Liver (tissue), 9 donors: Measurements from ENCODE around the gene EPHB4. TPM values are rescaled to one million over a fixed set of nuclear protein-coding genes. Genes with fewer than 3 reads are reported as not detected.

Experiments used
- DNase-seq: peaks from one replicate; pipeline ENCODE4 v3.0.0-alpha.2; 2017; ENCODE audit warnings: low spot score
- H3K27ac ChIP-seq, 2 donors: one replicate each; pipeline ENCODE4 v1.7.0; 2013; ENCODE audit warnings: inconsistent platforms in 2 of 2, low read length in 2 of 2, control low read depth in 1 of 2, low read depth in 1 of 2, mild to moderate bottlenecking in 1 of 2
- H3K27me3 ChIP-seq, 4 donors: one replicate each; pipeline versions ENCODE4 v1.6.1 to v1.7.0; 2013; ENCODE audit warnings: low read length in 3 of 4, inconsistent platforms in 1 of 4, mild to moderate bottlenecking in 1 of 4, moderate library complexity in 1 of 4; ENCODE audit not compliant: control insufficient read depth in 4 of 4, insufficient read depth in 4 of 4
- H3K36me3 ChIP-seq, 4 donors: one replicate each; pipeline versions ENCODE4 v1.6.1 to v1.7.0; 2013; ENCODE audit warnings: low read length in 3 of 4, mild to moderate bottlenecking in 3 of 4, low read depth in 1 of 4, moderate library complexity in 1 of 4; ENCODE audit not compliant: control insufficient read depth in 4 of 4, insufficient read depth in 3 of 4
- H3K4me1 ChIP-seq, 4 donors: one replicate each; pipeline versions ENCODE4 v1.6.1 to v1.7.0; 2013; ENCODE audit warnings: low read length in 3 of 4, mild to moderate bottlenecking in 3 of 4, moderate library complexity in 1 of 4; ENCODE audit not compliant: control insufficient read depth in 4 of 4, insufficient read depth in 4 of 4
- H3K4me3 ChIP-seq, 3 donors: one replicate each; pipeline versions ENCODE4 v1.6.1 to v1.7.0; 2013; ENCODE audit warnings: low read length in 3 of 3, control low read depth in 1 of 3, low read depth in 1 of 3, mild to moderate bottlenecking in 1 of 3
- H3K9ac ChIP-seq, 2 donors: one replicate each; pipeline ENCODE4 v1.7.0; 2013; ENCODE audit warnings: low read length in 2 of 2, mild to moderate bottlenecking in 2 of 2, moderate library complexity in 2 of 2, control low read depth in 1 of 2, low read depth in 1 of 2
- H3K9me3 ChIP-seq, 4 donors: one replicate each; pipeline versions ENCODE4 v1.6.1 to v1.7.0; 2013; ENCODE audit warnings: low read length in 3 of 4; ENCODE audit not compliant: control insufficient read depth in 4 of 4
- ATF3 ChIP-seq: IDR thresholded peaks from 2 replicates; pipeline ENCODE4 v1.6.1; 2016; ENCODE audit warnings: antibody characterized with exemption
- CTCF ChIP-seq: fragments of 150-350 bp; IDR thresholded peaks from 2 replicates; pipeline ENCODE4 v1.5.1; 2017; ENCODE audit warnings: improper control_type of control experiment, low read depth, low read length; ENCODE audit not compliant: missing input control
- EGR1 ChIP-seq, 2 donors: IDR thresholded peaks; 2 replicates each; pipeline ENCODE4 v1.6.1; 2016 to 2018; ENCODE audit warnings: antibody characterized with exemption in 2 of 2, low read depth in 2 of 2
- FOXA1 ChIP-seq: IDR thresholded peaks from 2 replicates; pipeline ENCODE4 v1.6.1; 2016; ENCODE audit warnings: antibody characterized with exemption
- FOXA2 ChIP-seq: IDR thresholded peaks from 2 replicates; pipeline ENCODE4 v1.6.1; 2016; ENCODE audit warnings: antibody characterized with exemption
- GABPA ChIP-seq, 2 donors: IDR thresholded peaks in 1 of 2; conservative IDR thresholded peaks in 1 of 2; 2 replicates each; pipeline ENCODE4 v1.6.1; 2016; ENCODE audit warnings: antibody characterized with exemption in 2 of 2, mild to moderate bottlenecking in 1 of 2, moderate library complexity in 1 of 2
- HNF4A ChIP-seq, 2 donors: conservative IDR thresholded peaks; 2 replicates each; pipeline ENCODE4 v1.6.1; 2016; ENCODE audit warnings: antibody characterized with exemption in 2 of 2, mild to moderate bottlenecking in 2 of 2
- HNF4G ChIP-seq: IDR thresholded peaks from 2 replicates; pipeline ENCODE4 v1.6.1; 2016; ENCODE audit warnings: antibody characterized with exemption
- JUND ChIP-seq, 2 donors: IDR thresholded peaks; 2 replicates each; pipeline ENCODE4 v1.6.1; 2016; ENCODE audit warnings: antibody characterized with exemption in 2 of 2
- MAX ChIP-seq: IDR thresholded peaks from 2 replicates; pipeline ENCODE4 v1.6.1; 2016; ENCODE audit warnings: antibody characterized with exemption
- NR2F2 ChIP-seq: IDR thresholded peaks from 2 replicates; pipeline ENCODE4 v1.6.1; 2016; ENCODE audit warnings: antibody characterized with exemption
- RAD21 ChIP-seq, 2 donors: IDR thresholded peaks; 2 replicates each; pipeline ENCODE4 v1.6.1; 2016; ENCODE audit warnings: antibody characterized with exemption in 2 of 2, mild to moderate bottlenecking in 2 of 2
- REST ChIP-seq: IDR thresholded peaks from 2 replicates; pipeline ENCODE4 v1.6.1; 2016; ENCODE audit warnings: antibody characterized with exemption, mild to moderate bottlenecking
- RXRA ChIP-seq, 2 donors: IDR thresholded peaks; 2 replicates each; pipeline ENCODE4 v1.6.1; 2017 to 2018; ENCODE audit warnings: antibody characterized with exemption in 2 of 2, mild to moderate bottlenecking in 1 of 2
- SP1 ChIP-seq: IDR thresholded peaks from 2 replicates; pipeline ENCODE4 v1.6.1; 2018; ENCODE audit warnings: antibody characterized with exemption, mild to moderate bottlenecking
- TAF1 ChIP-seq: conservative IDR thresholded peaks from 2 replicates; pipeline ENCODE4 v1.6.1; 2016; ENCODE audit warnings: antibody characterized with exemption, mild to moderate bottlenecking
- YY1 ChIP-seq: IDR thresholded peaks from 2 replicates; pipeline ENCODE4 v1.6.1; 2016; ENCODE audit warnings: antibody characterized with exemption, mild to moderate bottlenecking
- ZBTB33 ChIP-seq: IDR thresholded peaks from 2 replicates; pipeline ENCODE4 v1.6.1; 2016; ENCODE audit warnings: antibody characterized with exemption
- WGBS: extraction: QIAGEN DNeasy Blood & Tissue Kit; methylation state at CpG from one replicate; pipeline ENCODE4 v1.1.7; 2013; 5-methylcytosine and 5-hydroxymethylcytosine counted together
- polyA plus RNA-seq, 2 donors: library from polyadenylated mRNA; stranded (reverse) in 1 of 2; unstranded in 1 of 2; fragments of 200-250 nt in 1 of 2; fragments of >200 nt in 1 of 2; fragmentation: Nextera tagmentation in 1 of 2; extraction: Ambion mirVana in 1 of 2; gene quantifications; one replicate each; pipeline versions ENCODE4 v1.2.1 to v1.2.3, GENCODE V29; 2013 to 2015
- total RNA-seq, 2 donors: library from RNA; depleted of rRNA; stranded (reverse); fragments of >200 nt; gene quantifications; one replicate each; pipeline ENCODE4 v1.2.3, GENCODE V29; 2014
- donor health status: healthy.
- donor health status: healthy.
- donor health status: healthy.
- donor health status: healthy.
- donor health status: healthy.

Gene EPHB4
- total and polyA plus RNA-seq, 4 donors, result 14.4 to 53.0 (median 50.0) TPM

- H3K27me3 ChIP-seq, result no peaks in the 10 kb centered on the region
- H3K4me3 ChIP-seq, result peak overlapping the region; percentile 68 to 80 (median 79)
- H3K36me3 ChIP-seq, result peaks cover 0 to 25% (median 14%) of the 10 kb centered on the region in 4 donors
- TF ChIP-seq GABPA (IDR thresholded peaks at IDR 0.05 in 1 of 2, conservative IDR thresholded peaks at IDR 0.05 in 1 of 2) (no peak), FOXA2 (no peak), RAD21 (IDR thresholded peaks at IDR 0.05) (no peak), HNF4A (conservative IDR thresholded peaks at IDR 0.05) (peak; percentile 84 to 88), ZBTB33 (no peak), TAF1 (no peak), MAX (peak; percentile 43), HNF4G (peak; percentile 71), NR2F2 (no peak), REST (no peak), SP1 (peak; percentile 60), ATF3 (no peak), RXRA (IDR thresholded peaks at IDR 0.05) (peak; percentile 39 to 44), EGR1 (IDR thresholded peaks at IDR 0.05; ENCODE audit: low read depth in 2 of 2) (no peak), CTCF (no peak), FOXA1 (no peak), JUND (IDR thresholded peaks at IDR 0.05) (peak in 1 of 2 donors; percentile 7), YY1 (peak; percentile 48)
- 21% methylated on average over 27 of the region's 27 CpGs for WGBS
- no peaks in the 10 kb centered on the region for H3K9me3 ChIP-seq
- H3K27ac ChIP-seq, result peak overlapping the region; percentile 92 to 99
- peak overlapping the region; percentile 70 to 78 for H3K9ac ChIP-seq
- DNase-seq, result peak; percentile 73
- peaks cover 13 to 33% (median 20%) of the 10 kb centered on the region in 4 donors for H3K4me1 ChIP-seq
Measured at GRCh38 chr7:100867776-100868485, 40.6 kb upstream of the EPHB4 start.
